ENCODE measurements around the gene PRKAA2.

PRKAA2 gene

DNA sequence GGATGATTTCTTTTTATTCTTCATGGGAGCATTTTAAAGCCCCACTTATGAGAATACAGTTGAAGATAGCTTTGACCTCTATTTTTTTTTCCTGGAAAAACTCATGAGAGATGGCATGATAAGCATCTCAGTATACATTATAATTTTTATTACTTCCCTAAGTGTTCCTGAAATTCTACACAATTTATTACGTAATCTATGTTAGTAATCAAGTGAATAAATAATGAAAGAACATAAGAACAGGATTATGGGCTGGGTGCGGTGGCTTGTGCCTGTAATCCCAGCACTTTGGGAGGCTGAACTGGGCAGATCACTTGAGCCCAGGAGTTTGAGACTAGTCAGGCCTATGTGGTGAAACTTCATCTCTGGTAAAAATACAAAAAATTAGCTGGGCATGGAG is 13.2 kb upstream of the PRKAA2 start:
- Histone ChIP-seq H3K36me3 (ENCODE audit: insufficient read depth, low read length) (no peaks in the 10 kb centered on the region), H3K79me2 (ENCODE audit: control insufficient read depth, insufficient read depth, low read length, unreplicated experiment) (no peaks in the 10 kb centered on the region), H3K4me3 (ENCODE audit: low read depth, low read length) (no peak overlapping the region), H3K27ac (ENCODE audit: low read depth, low read length) (no peak overlapping the region), H3K27me3 (ENCODE audit: insufficient read depth, low read length) (no peaks in the 10 kb centered on the region), H3K4me1 (ENCODE audit: control insufficient read depth, insufficient read depth, low read length, unreplicated experiment) (peaks cover 12% of the 10 kb centered on the region), H2AFZ (ENCODE audit: low read length, unreplicated experiment) (no peak overlapping the region)

DNA sequence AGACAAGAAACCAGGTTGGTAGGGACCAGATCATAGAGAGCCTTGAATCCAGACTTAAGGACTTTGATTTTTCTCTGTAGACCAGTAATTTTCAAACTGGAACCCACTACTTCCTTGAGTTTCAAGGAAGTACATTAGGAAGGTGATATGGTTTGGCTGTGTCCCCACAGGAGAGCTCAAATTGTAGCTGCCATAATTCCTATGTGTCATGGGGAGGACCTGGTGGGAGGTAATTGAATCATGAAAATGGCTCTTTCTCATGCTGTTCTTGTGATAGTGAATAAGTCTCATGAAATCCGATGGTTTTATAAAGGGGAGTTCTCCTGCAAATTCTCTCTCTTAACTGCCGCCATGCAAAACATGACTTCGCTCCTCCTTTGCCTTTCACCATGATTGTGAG is 10.1 kb upstream of the PRKAA2 start:
- Histone ChIP-seq H3K4me3 (ENCODE audit: low read depth, low read length) (no peak overlapping the region), H3K27me3 (ENCODE audit: insufficient read depth, low read length) (no peaks in the 10 kb centered on the region), H3K36me3 (ENCODE audit: insufficient read depth, low read length) (no peaks in the 10 kb centered on the region), H3K79me2 (ENCODE audit: control insufficient read depth, insufficient read depth, low read length, unreplicated experiment) (no peaks in the 10 kb centered on the region), H3K4me1 (ENCODE audit: control insufficient read depth, insufficient read depth, low read length, unreplicated experiment) (peaks cover 5% of the 10 kb centered on the region), H2AFZ (ENCODE audit: low read length, unreplicated experiment) (no peak overlapping the region), H3K27ac (ENCODE audit: low read depth, low read length) (no peak overlapping the region)

GRCh38 chr1:56638248-56638647 is 6.9 kb upstream of the PRKAA2 start:
- no peaks in the 10 kb centered on the region for H3K79me2 ChIP-seq (ENCODE audit: control insufficient read depth, insufficient read depth, low read length, unreplicated experiment)
- no peak overlapping the region for H2AFZ ChIP-seq (ENCODE audit: low read length, unreplicated experiment)
- H3K4me1 ChIP-seq (ENCODE audit: control insufficient read depth, insufficient read depth, low read length, unreplicated experiment): peaks cover 5% of the 10 kb centered on the region
- H3K27ac ChIP-seq (ENCODE audit: low read depth, low read length): no peak overlapping the region
- no peaks in the 10 kb centered on the region for H3K36me3 ChIP-seq (ENCODE audit: insufficient read depth, low read length)
- no peaks in the 10 kb centered on the region for H3K27me3 ChIP-seq (ENCODE audit: insufficient read depth, low read length)
- no peak overlapping the region for H3K4me3 ChIP-seq (ENCODE audit: low read depth, low read length)

GRCh38 chr1:56639211-56639610 is 5.9 kb upstream of the PRKAA2 start:
- no peaks in the 10 kb centered on the region for H3K79me2 ChIP-seq (ENCODE audit: control insufficient read depth, insufficient read depth, low read length, unreplicated experiment)
- H3K4me3 ChIP-seq (ENCODE audit: low read depth, low read length): no peak overlapping the region
- H3K36me3 ChIP-seq (ENCODE audit: insufficient read depth, low read length): no peaks in the 10 kb centered on the region
- peaks cover 6% of the 10 kb centered on the region for H3K4me1 ChIP-seq (ENCODE audit: control insufficient read depth, insufficient read depth, low read length, unreplicated experiment)
- H3K27me3 ChIP-seq (ENCODE audit: insufficient read depth, low read length): no peaks in the 10 kb centered on the region
- no peak overlapping the region for H3K27ac ChIP-seq (ENCODE audit: low read depth, low read length)
- H2AFZ ChIP-seq (ENCODE audit: low read length, unreplicated experiment): no peak overlapping the region

DNA sequence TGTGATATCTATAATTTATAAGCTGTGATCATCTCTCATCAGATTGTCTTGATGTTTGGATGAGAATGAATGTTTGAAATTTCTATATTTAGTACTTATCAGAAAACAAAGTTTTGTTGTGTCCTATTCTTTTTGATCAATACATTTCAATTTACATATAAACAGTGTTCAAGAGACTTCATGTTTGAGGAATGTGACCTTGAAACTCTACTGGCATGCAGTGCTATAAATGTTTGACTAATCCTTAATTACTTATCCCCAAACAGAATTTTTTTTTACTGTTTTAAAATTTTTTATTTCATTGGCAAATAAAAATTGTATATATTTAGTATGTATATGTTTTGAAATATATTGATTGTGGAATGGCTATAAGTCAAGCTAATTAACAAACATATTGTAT is 1.5 kb upstream of the PRKAA2 start:
- peaks cover 7% of the 10 kb centered on the region for H3K79me2 ChIP-seq (ENCODE audit: control insufficient read depth, insufficient read depth, low read length, unreplicated experiment)
- no peaks in the 10 kb centered on the region for H3K27me3 ChIP-seq (ENCODE audit: insufficient read depth, low read length)
- no peak overlapping the region for H3K4me3 ChIP-seq (ENCODE audit: low read depth, low read length)
- H3K27ac ChIP-seq (ENCODE audit: low read depth, low read length): no peak overlapping the region
- peaks cover 15% of the 10 kb centered on the region for H3K4me1 ChIP-seq (ENCODE audit: control insufficient read depth, insufficient read depth, low read length, unreplicated experiment)
- no peaks in the 10 kb centered on the region for H3K36me3 ChIP-seq (ENCODE audit: insufficient read depth, low read length)
- H2AFZ ChIP-seq (ENCODE audit: low read length, unreplicated experiment): no peak overlapping the region

GRCh38 chr1:56644064-56644918 is 823 bp upstream of the PRKAA2 start:
- Histone ChIP-seq H3K4me1 (ENCODE audit: control insufficient read depth, insufficient read depth, low read length, unreplicated experiment) (peaks cover 10% of the 10 kb centered on the region), H3K36me3 (ENCODE audit: insufficient read depth, low read length) (no peaks in the 10 kb centered on the region), H3K27ac (ENCODE audit: low read depth, low read length) (no peak overlapping the region), H2AFZ (ENCODE audit: low read length, unreplicated experiment) (peak overlapping the region; percentile 100), H3K4me3 (ENCODE audit: low read depth, low read length) (peak overlapping the region; percentile 97), H3K27me3 (ENCODE audit: insufficient read depth, low read length) (no peaks in the 10 kb centered on the region), H3K79me2 (ENCODE audit: control insufficient read depth, insufficient read depth, low read length, unreplicated experiment) (peaks cover 7% of the 10 kb centered on the region)

GRCh38 chr1:56645677-56646305 is 677 bp downstream of the PRKAA2 start:
- Histone ChIP-seq H3K4me3 (ENCODE audit: low read depth, low read length) (peak overlapping the region; percentile 97), H2AFZ (ENCODE audit: low read length, unreplicated experiment) (peak overlapping the region; percentile 100), H3K27ac (ENCODE audit: low read depth, low read length) (no peak overlapping the region), H3K79me2 (ENCODE audit: control insufficient read depth, insufficient read depth, low read length, unreplicated experiment) (peaks cover 7% of the 10 kb centered on the region), H3K27me3 (ENCODE audit: insufficient read depth, low read length) (no peaks in the 10 kb centered on the region), H3K36me3 (ENCODE audit: insufficient read depth, low read length) (no peaks in the 10 kb centered on the region), H3K4me1 (ENCODE audit: control insufficient read depth, insufficient read depth, low read length, unreplicated experiment) (peaks cover 10% of the 10 kb centered on the region)

- Histone ChIP-seq H2AFZ (ENCODE audit: low read length, unreplicated experiment) (no peak overlapping the region), H3K79me2 (ENCODE audit: control insufficient read depth, insufficient read depth, low read length, unreplicated experiment) (peaks cover 7% of the 10 kb centered on the region), H3K27me3 (ENCODE audit: insufficient read depth, low read length) (no peaks in the 10 kb centered on the region), H3K4me3 (ENCODE audit: low read depth, low read length) (peak overlapping the region; percentile 97), H3K36me3 (ENCODE audit: insufficient read depth, low read length) (no peaks in the 10 kb centered on the region), H3K27ac (ENCODE audit: low read depth, low read length) (no peak overlapping the region), H3K4me1 (ENCODE audit: control insufficient read depth, insufficient read depth, low read length, unreplicated experiment) (peaks cover 10% of the 10 kb centered on the region)
These were observed 1.5 kb downstream of the PRKAA2 start for GRCh38 chr1:56646611-56647010.

GRCh38 chr1:56647106-56647505 is 2.0 kb downstream of the PRKAA2 start:
- no peak overlapping the region for H3K4me3 ChIP-seq (ENCODE audit: low read depth, low read length)
- H3K79me2 ChIP-seq (ENCODE audit: control insufficient read depth, insufficient read depth, low read length, unreplicated experiment): peaks cover 7% of the 10 kb centered on the region
- peaks cover 10% of the 10 kb centered on the region for H3K4me1 ChIP-seq (ENCODE audit: control insufficient read depth, insufficient read depth, low read length, unreplicated experiment)

DNA sequence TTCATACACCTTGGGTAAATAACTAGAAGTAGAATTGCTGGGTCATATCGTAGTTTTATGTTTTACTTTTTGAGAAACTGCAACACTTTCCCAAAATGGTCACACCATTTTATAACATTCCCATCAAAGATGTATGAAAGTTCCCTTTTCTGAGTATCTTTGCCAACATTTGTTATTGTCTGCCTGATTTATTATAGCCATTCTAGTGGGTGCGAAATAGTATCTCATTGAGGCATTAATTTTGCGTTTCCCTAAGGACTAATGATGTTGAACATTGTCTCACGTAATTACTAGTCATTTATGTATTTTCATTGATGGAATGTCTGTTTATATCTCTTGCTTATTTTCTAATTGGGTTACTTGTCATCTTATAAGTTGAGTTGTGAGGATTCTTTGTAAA is 3.4 kb downstream of the PRKAA2 start:
- Histone ChIP-seq H3K79me2 (ENCODE audit: control insufficient read depth, insufficient read depth, low read length, unreplicated experiment) (peaks cover 7% of the 10 kb centered on the region), H3K27me3 (ENCODE audit: insufficient read depth, low read length) (no peaks in the 10 kb centered on the region), H3K36me3 (ENCODE audit: insufficient read depth, low read length) (no peaks in the 10 kb centered on the region)

More at GRCh38 chr1:56647106-56647505, 2.0 kb downstream of the PRKAA2 start:
- H3K27me3 ChIP-seq (ENCODE audit: insufficient read depth, low read length): no peaks in the 10 kb centered on the region
- no peaks in the 10 kb centered on the region for H3K36me3 ChIP-seq (ENCODE audit: insufficient read depth, low read length)
- H2AFZ ChIP-seq (ENCODE audit: low read length, unreplicated experiment): no peak overlapping the region
- no peak overlapping the region for H3K27ac ChIP-seq (ENCODE audit: low read depth, low read length)

More for the DNA sequence above, 3.4 kb downstream of the PRKAA2 start:
- H2AFZ ChIP-seq (ENCODE audit: low read length, unreplicated experiment): no peak overlapping the region
- no peak overlapping the region for H3K27ac ChIP-seq (ENCODE audit: low read depth, low read length)
- H3K4me3 ChIP-seq (ENCODE audit: low read depth, low read length): no peak overlapping the region
- peaks cover 10% of the 10 kb centered on the region for H3K4me1 ChIP-seq (ENCODE audit: control insufficient read depth, insufficient read depth, low read length, unreplicated experiment)

Data from ACC112 (cell line).